Activated CD4-positive, alpha-beta memory T cell treated with anti-CD3 and anti-CD28 coated beads, Interleukin-2, amount 10 ng/mL, durations not matched to agents 7 days and 5 days (primary cell): ENCODE results near the gene MYOM1. TPM values are rescaled to one million over a fixed set of nuclear protein-coding genes. Genes with fewer than 3 reads are reported as not detected.
"Not testable (repeated sequence)": the region's sequence is repeated elsewhere in the genome, so short reads cannot be mapped to it uniquely, and the experiment has no call there.

Source experiments
- CTCF ChIA-PET: fragments of 350-600 bp; sonication (Branson Sonifier 250); formaldehyde crosslinking; loops from one replicate; lab custom pipeline; 2021; ENCODE audit warnings: antibody characterized with exemption, inconsistent platforms; lab: Charles Lee
- POLR2A ChIA-PET: fragments of 350-600 bp; sonication (Branson Sonifier 250); formaldehyde crosslinking; loops from one replicate; lab custom pipeline; 2021; ENCODE audit warnings: antibody characterized with exemption; lab: Charles Lee
- DNase-seq: peaks from one replicate; pipeline ENCODE4 v3.0.0-alpha.2; 2020
- H3K27ac Mint-ChIP-seq: one replicate; pipeline ENCODE4 v1.8.0; 2021; ENCODE audit warnings: mild to moderate bottlenecking, mixed read lengths
- H3K27me3 Mint-ChIP-seq: one replicate; pipeline ENCODE4 v1.8.0; 2021; ENCODE audit warnings: mixed read lengths
- H3K36me3 Mint-ChIP-seq: one replicate; pipeline ENCODE4 v1.8.0; 2021; ENCODE audit warnings: low read depth, mixed read lengths
- H3K4me1 Mint-ChIP-seq: one replicate; pipeline ENCODE4 v1.8.0; 2021; ENCODE audit warnings: mixed read lengths
- H3K4me3 Mint-ChIP-seq: one replicate; pipeline ENCODE4 v1.8.0; 2021; ENCODE audit warnings: mild to moderate bottlenecking, mixed read lengths
- H3K9me3 Mint-ChIP-seq: one replicate; pipeline ENCODE4 v1.8.0; 2021; ENCODE audit warnings: mixed read lengths
- total RNA-seq, 2 experiments: library from RNA; stranded (reverse); gene quantifications; one replicate each; pipeline ENCODE4 v1.2.3, GENCODE V29; 2021

The MYOM1 gene
- total RNA-seq, 2 experiments from 2014 or later: 1.7 to 2.4 TPM

DNA sequence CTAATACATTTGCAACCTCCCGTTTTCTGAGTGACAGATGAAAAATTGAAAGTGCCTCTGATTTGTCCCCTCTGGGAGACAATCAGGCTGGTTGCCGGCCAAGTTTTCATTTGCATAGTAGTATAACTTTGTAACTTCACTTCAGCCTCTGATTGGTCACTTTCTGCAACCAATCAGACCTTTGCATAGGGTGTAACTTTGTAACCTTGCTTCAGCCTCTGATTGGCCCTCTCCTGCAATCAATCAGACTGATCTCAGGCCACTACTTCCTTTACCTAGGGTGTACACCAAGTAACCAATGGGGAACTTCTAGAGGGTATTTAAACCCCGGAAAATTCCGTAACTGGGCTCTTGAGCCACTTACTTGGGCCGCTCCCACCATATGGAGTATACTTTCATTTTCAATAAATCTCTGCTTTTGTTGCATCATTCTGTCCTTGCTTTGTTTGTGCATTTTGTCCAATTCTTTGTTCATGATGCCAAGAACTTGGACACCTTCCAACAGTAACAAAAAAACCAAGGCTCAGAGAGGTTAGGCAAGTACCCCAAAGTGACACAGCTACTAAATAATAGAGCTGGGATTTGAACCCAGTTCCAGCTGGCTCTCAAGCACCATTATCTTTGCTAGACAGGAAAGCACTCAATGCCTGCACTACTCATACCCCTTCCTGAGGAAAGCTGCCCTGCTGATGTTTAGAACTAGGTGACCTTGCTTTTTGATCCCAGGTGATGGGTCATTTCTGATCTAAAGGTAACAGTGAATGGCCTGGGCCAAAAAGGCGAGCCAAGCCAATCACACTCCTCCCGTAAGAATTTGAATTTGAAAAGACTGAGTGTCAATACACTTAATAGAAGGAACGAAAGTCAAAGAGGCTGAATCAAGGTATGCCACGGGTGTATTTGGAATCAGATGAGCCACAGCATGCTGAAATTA is 10.9 kb upstream of the MYOM1 start:
- ChIA-PET POLR2A (no interaction called here), CTCF (interaction anchor here (0.7 to 0.8 kb wide), 2 partner anchors 16 to 154 kb away, joined by 3 to 4 read pairs; no protein-coding TSS in a partner anchor)
- H3K27me3 Mint-ChIP-seq: no peaks in the 10 kb centered on the region
- no peaks in the 10 kb centered on the region for H3K9me3 Mint-ChIP-seq
- H3K4me3 Mint-ChIP-seq: no peak overlapping the region
- no peak for DNase-seq
- no peak overlapping the region for H3K27ac Mint-ChIP-seq
- no peaks in the 10 kb centered on the region for H3K36me3 Mint-ChIP-seq
- H3K4me1 Mint-ChIP-seq: peaks cover 2% of the 10 kb centered on the region

DNA sequence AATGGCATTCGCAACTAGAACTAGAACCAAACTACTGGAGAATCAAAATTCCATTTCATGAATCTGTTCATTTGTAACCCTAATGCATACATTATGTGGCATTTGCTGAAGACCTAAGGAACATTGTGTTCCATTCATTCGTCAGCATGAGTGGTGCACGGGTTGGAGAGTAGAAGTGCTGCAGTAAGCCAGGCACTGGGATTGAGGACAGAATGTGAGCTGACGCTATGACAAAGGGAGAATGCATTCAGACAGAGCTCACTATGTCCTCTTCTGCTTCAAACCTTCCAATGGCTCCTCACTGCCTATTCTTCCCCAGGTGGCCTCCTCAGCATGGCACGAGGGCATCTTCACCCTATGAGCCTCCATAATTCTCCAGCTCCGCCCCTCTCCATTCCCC is 6.3 kb upstream of the MYOM1 start:
- DNase-seq: no peak
- Mint-ChIP-seq H3K4me3 (no peak overlapping the region), H3K27me3 (no peaks in the 10 kb centered on the region), H3K9me3 (no peaks in the 10 kb centered on the region), H3K4me1 (peaks cover 8% of the 10 kb centered on the region), H3K27ac (no peak overlapping the region), H3K36me3 (no peaks in the 10 kb centered on the region)
- CTCF ChIA-PET: no interaction called here
- POLR2A ChIA-PET: no interaction called here

DNA sequence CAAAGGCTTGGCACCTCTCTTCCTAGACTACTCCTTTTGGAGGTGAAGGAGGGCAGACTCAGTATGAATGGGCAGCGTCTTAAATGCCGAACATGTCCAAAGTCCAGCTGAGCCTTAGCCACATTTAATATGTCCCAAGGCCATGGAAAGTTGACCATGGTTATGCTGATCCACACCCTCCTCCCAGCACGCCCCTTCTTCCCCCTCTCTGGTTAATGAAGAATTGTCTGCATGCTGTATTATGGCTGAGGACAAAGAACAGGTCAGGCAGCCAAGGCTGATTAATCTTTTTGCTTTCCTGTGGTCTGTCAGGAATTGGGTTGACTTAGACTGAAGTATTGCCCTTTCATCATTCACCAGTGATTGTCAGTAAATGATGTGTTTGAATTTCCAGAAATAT is 5.8 kb upstream of the MYOM1 start:
- no peaks in the 10 kb centered on the region for H3K9me3 Mint-ChIP-seq
- DNase-seq: no peak
- H3K27me3 Mint-ChIP-seq: no peaks in the 10 kb centered on the region
- H3K4me3 Mint-ChIP-seq: no peak overlapping the region
- no peaks in the 10 kb centered on the region for H3K36me3 Mint-ChIP-seq
- ChIA-PET CTCF (no interaction called here), POLR2A (interaction anchor here (0.6 kb wide), 1 partner anchor 350 kb away, joined by 3 read pairs; no protein-coding TSS in a partner anchor)
- H3K27ac Mint-ChIP-seq: no peak overlapping the region
- peaks cover 8% of the 10 kb centered on the region for H3K4me1 Mint-ChIP-seq

DNA sequence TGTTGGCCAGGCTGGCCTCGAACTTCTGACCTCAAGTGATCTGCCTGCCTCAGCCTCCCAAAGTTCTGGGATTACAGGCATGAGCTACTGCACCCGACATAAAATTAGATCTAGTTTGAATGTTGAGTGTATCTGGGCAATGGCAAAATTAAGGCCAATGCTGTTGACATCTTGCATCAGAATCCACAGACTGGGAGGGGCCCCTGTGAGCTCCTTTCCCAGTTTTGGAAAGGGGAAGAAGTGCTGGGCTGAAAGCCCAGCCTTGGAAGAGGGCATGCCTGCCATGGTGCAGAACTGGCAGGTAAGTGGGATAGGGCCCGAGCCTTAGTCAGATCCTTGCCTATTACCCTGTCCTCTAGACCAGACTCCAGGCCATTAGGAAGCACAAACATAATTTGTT is 4.5 kb upstream of the MYOM1 start:
- H3K4me3 Mint-ChIP-seq: no peak overlapping the region
- no peaks in the 10 kb centered on the region for H3K36me3 Mint-ChIP-seq
- no peaks in the 10 kb centered on the region for H3K27me3 Mint-ChIP-seq
- ChIA-PET POLR2A (interaction anchor here (0.6 to 1.8 kb wide), 2 partner anchors 12 to 24 kb away, joined by 3 to 4 read pairs; partner anchors contain the start of gene MYL12A), CTCF (interaction anchor here (0.7 to 1.9 kb wide), 2 partner anchors 12 to 22 kb away, joined by 3 to 5 read pairs; no protein-coding TSS in a partner anchor)
- no peak for DNase-seq
- no peaks in the 10 kb centered on the region for H3K9me3 Mint-ChIP-seq
- no peak overlapping the region for H3K27ac Mint-ChIP-seq
- peaks cover 8% of the 10 kb centered on the region for H3K4me1 Mint-ChIP-seq

DNA sequence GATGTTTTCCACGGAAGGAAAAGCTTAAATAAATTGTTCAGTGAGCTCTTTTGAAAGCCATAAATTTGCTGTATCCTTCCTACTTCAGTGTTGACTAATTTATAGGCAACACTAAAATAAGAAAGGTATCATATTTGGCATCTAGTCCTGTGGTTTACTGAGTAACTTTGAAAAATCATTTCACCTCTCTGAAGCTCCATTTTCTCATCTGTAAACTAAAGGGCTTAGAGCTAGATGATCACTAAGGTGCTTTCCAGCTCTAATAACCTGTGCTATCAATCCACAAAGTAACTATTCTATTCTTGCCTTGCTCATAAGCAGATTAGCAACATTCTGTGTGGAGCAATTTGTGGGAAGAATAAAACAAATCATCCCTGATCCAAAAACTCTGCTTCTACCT is 3.6 kb upstream of the MYOM1 start:
- ChIA-PET POLR2A (interaction anchor here (1.1 to 1.8 kb wide), 2 partner anchors 22 to 25 kb away, joined by 3 to 4 read pairs; partner anchors contain the start of gene MYL12A), CTCF (interaction anchor here (0.6 to 1.9 kb wide), 2 partner anchors 23 to 235 kb away, joined by 3 to 5 read pairs; no protein-coding TSS in a partner anchor)
- Mint-ChIP-seq H3K9me3 (no peaks in the 10 kb centered on the region), H3K4me3 (no peak overlapping the region), H3K36me3 (no peaks in the 10 kb centered on the region), H3K4me1 (peaks cover 7% of the 10 kb centered on the region), H3K27ac (no peak overlapping the region), H3K27me3 (no peaks in the 10 kb centered on the region)
- DNase-seq: no peak

DNA sequence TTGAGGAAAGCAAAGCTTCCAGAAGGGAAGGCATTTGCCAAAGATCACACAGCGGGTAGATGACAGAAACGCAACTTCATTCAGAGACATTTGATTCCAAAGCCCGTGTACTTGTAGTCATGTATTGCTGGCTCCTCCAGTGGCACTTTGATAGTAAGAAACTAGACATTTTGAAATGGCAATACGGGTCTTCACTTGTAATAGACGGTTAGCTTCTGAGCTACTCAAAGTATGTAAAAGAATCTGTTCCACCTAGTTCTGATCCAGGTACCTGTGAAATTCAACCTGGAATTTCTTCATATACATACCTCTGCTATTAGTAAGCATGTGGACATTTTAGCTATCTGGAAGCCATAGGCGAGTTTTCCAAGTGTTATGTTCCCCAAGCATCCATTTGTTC is 1.7 kb upstream of the MYOM1 start:
- Mint-ChIP-seq H3K4me1 (peaks cover 6% of the 10 kb centered on the region), H3K27ac (no peak overlapping the region), H3K4me3 (no peak overlapping the region), H3K9me3 (no peaks in the 10 kb centered on the region), H3K27me3 (no peaks in the 10 kb centered on the region), H3K36me3 (no peaks in the 10 kb centered on the region)
- ChIA-PET CTCF (interaction anchor here (1.1 to 1.2 kb wide), 2 partner anchors 93 to 227 kb away, joined by 3 to 4 read pairs; no protein-coding TSS in a partner anchor), POLR2A (interaction anchor here (1.2 kb wide), 1 partner anchor 26 kb away, joined by 3 read pairs; the partner anchor contains the start of gene MYL12A)
- DNase-seq: no peak

DNA sequence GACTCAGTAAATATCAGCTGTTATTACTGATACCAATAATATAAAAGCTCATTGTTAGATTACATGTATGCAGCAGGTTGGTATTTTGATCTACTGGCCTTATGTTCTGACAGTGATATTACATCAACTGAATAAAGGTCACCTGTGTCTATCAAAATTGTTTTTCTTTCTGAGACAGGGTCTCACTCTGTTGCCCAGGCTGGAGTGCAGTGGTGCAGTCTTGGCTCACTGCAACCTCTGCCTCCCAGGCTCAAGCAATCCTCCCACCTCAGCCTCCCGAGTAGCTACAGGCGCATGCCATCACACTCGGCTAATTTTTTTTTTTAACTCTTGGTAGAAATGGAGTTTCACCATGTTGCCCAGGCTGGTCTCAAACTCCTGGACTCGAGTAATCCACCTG is 1.1 kb upstream of the MYOM1 start:
- H3K36me3 Mint-ChIP-seq, H3K9me3 Mint-ChIP-seq, DNase-seq, H3K4me1 Mint-ChIP-seq, H3K4me3 Mint-ChIP-seq, H3K27me3 Mint-ChIP-seq, H3K27ac Mint-ChIP-seq: not testable (repeated sequence)
- ChIA-PET CTCF (interaction anchor here (1.1 kb wide), 1 partner anchor 24 kb away, joined by 5 read pairs; no protein-coding TSS in a partner anchor), POLR2A (interaction anchor here (1.2 to 1.5 kb wide), 2 partner anchors 27 to 40 kb away, joined by 3 read pairs; partner anchors contain the start of gene MYL12A)

DNA sequence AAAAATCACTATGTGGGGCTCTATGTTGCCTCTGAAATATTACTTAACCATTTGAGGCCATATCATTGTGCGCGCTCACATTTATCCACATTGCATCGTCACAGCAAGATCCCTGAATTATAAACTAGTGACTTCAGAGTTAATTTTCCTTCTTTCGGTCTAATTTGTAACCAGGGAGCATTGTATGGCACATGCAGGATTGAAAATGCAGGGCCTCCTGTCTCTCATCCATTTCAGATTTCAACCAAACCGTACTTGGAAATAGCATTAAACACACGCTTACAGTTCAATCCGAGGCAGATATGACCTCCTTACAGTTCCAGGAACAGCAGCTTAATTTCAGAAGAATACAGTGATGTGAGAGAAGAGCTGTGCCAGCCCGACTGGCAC is 532 bp downstream of the MYOM1 start:
- no peak for DNase-seq
- Mint-ChIP-seq H3K27ac (no peak overlapping the region), H3K4me1 (peaks cover 6% of the 10 kb centered on the region), H3K4me3 (no peak overlapping the region), H3K27me3 (no peaks in the 10 kb centered on the region), H3K36me3 (no peaks in the 10 kb centered on the region), H3K9me3 (no peaks in the 10 kb centered on the region)
- POLR2A ChIA-PET: interaction anchor here (1.1 kb wide), 1 partner anchor 26 kb away, joined by 3 read pairs; no protein-coding TSS in a partner anchor
- CTCF ChIA-PET: no interaction called here

DNA sequence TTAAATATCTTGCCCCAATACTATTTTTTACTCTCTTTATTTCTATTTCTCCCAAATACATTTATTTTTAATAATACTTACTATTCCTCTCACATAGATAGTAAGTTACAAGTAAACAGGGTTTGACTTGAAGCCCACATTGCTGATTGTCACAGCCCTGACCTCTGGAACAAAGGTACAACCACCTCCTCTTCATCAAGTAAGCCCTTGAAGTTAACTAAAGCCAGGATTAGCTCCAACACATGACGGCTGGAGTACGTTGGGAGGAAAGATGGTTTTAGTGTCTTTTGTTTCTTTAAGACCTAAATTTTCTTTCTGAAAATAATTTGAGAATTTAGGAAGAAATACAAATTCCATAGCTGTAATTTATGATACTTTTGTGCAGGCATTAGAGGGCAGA is 949 bp downstream of the MYOM1 start:
- Mint-ChIP-seq H3K9me3 (no peaks in the 10 kb centered on the region), H3K36me3 (no peaks in the 10 kb centered on the region), H3K4me3 (no peak overlapping the region), H3K27me3 (no peaks in the 10 kb centered on the region), H3K4me1 (peaks cover 8% of the 10 kb centered on the region), H3K27ac (no peak overlapping the region)
- no peak for DNase-seq
- POLR2A ChIA-PET: no interaction called here
- CTCF ChIA-PET: no interaction called here

DNA sequence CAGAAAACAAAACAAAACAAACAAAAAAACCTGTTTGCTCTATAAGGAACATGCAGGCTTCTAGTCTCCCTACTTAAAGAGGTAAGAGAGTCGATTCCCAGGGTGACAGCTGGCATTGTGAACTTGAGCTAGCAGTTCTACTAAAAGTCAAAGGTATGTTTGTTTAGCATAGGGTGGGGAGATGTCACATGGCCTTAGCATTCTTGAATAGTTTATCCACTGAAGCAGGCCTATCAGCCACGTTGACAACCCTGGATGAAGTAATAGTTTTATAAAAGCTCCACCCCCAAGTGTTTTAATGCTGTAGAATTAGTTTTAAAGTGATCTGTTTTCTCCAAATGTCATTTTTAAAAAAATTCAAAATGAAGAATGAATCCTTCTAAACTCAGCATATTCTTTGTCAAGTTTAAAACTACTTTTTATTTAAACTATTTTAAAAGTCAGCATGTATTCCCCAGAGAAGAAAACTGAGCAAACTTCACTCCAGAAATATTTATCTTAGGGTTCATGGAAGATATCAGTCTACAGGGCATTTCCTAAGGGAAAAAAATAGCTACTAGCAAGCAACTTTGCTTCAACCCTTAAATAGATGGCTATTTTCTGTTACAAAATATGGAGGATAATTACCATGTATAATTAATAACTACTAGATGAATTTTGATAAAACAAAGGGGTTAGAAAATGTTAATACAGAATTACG is 1.7 kb downstream of the MYOM1 start:
- Mint-ChIP-seq H3K27ac (no peak overlapping the region), H3K27me3 (no peaks in the 10 kb centered on the region), H3K9me3 (no peaks in the 10 kb centered on the region), H3K4me1 (peaks cover 9% of the 10 kb centered on the region), H3K4me3 (no peak overlapping the region), H3K36me3 (no peaks in the 10 kb centered on the region)
- CTCF ChIA-PET: no interaction called here
- POLR2A ChIA-PET: no interaction called here
- no peak for DNase-seq

DNA sequence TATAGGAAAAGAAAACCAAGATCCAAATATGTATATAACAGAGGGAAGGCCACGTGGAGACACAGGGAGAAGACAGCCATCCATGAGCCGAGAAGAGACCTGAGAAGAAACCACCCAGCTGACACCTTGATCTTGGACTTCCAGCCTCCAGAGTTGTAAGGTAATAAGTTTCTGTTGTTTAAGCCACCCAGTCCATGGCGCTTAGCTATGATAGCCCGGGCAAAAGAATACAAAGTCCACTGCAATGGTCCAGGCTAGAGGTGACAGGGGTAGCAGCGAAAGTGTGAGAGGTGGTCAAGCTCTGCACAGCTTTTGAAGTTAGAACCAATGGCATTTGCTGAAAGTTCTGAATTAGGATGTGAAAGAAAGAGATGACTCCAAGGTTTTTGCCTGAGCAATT is 2.8 kb downstream of the MYOM1 start:
- no peak overlapping the region for H3K27ac Mint-ChIP-seq
- CTCF ChIA-PET: no interaction called here
- H3K4me3 Mint-ChIP-seq: no peak overlapping the region
- no peaks in the 10 kb centered on the region for H3K36me3 Mint-ChIP-seq
- POLR2A ChIA-PET: no interaction called here
- H3K9me3 Mint-ChIP-seq: no peaks in the 10 kb centered on the region
- no peak for DNase-seq
- peaks cover 13% of the 10 kb centered on the region for H3K4me1 Mint-ChIP-seq
- H3K27me3 Mint-ChIP-seq: no peaks in the 10 kb centered on the region

DNA sequence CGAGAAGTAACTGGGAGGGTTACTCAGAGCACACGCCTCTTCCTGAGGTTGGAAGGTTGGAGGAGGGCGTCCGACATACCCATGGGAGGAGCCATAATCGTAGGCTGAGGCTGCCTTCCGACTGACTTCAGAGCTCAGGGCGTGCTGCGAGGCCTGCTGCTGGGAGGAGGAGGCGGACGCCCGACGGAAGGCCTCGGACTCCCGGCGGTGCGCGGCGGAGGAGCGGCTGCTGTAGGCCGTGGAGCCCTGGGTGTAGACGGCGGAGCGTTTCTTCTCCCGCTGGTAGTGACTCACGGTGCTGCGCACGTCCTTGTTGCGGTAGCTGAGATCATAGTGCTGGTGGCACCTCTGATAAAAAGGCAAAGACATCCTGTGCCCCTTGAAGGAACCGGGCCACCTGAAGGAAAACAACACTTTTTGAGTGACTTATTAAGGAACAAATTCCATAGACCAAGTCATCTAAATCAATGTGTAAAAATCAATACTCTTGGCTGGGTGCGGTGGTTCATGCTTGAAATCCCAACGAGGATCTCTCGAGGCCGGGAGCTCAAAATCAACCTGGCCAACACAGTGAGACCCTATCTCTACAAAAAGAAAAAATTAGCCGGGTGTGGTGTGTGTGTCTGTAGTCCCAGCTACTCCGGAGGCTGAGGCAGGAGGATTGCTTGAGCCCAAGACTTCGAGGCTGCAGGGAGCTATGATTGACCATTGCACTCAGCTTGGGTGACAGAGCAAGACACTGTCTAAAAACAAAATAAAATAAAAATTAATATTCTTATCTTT is 4.7 kb downstream of the MYOM1 start:
- Mint-ChIP-seq H3K36me3 (no peaks in the 10 kb centered on the region), H3K27ac (no peak overlapping the region), H3K4me3 (no peak overlapping the region), H3K27me3 (no peaks in the 10 kb centered on the region), H3K4me1 (peaks cover 16% of the 10 kb centered on the region), H3K9me3 (no peaks in the 10 kb centered on the region)
- no peak for DNase-seq
- CTCF ChIA-PET: no interaction called here
- POLR2A ChIA-PET: no interaction called here
